GM12878 (cell line): ENCODE measurements around the gene TMEM214.

Experiments
- BMI1 ChIP-seq: fragments of 450-650 bp; IDR thresholded peaks from 2 replicates; pipeline ENCODE4 v1.6.1; 2016; ENCODE audit warnings: mild to moderate bottlenecking, moderate library complexity, borderline replicate concordance
- CTCF ChIP-seq, 3 experiments: IDR thresholded peaks in 2 of 3; conservative IDR thresholded peaks in 1 of 3; 2 replicates each; pipeline ENCODE4 v1.5.1; 2011; ENCODE audit warnings: low read depth in 3 of 3, low read length in 3 of 3, mild to moderate bottlenecking in 3 of 3, control low read depth in 2 of 3, moderate library complexity in 2 of 3, inconsistent platforms in 1 of 3, mixed read lengths in 1 of 3; ENCODE audit not compliant: control insufficient read depth in 2 of 3, insufficient read depth in 1 of 3; ENCODE audit errors: extremely low read depth in 1 of 3
- MXI1 ChIP-seq: fragments of 150-350 bp; IDR thresholded peaks from 2 replicates; pipeline ENCODE4 v1.6.1; 2011; ENCODE audit warnings: low read depth, mild to moderate bottlenecking, inconsistent platforms, low read length, improper control_type of control experiment
- MYC ChIP-seq: IDR thresholded peaks from 2 replicates; pipeline ENCODE4 v1.6.1; 2011; ENCODE audit warnings: mild to moderate bottlenecking, low read length, moderate library complexity, inconsistent platforms; ENCODE audit not compliant: insufficient read depth, insufficient replicate concordance, insufficient read length, severe bottlenecking
- POLR2AphosphoS5 ChIP-seq: IDR thresholded peaks from 2 replicates; pipeline ENCODE4 v1.6.1; 2011; ENCODE audit warnings: mild to moderate bottlenecking, low read length, inconsistent platforms
- RAD21 ChIP-seq: IDR thresholded peaks from 2 replicates; pipeline ENCODE4 v1.6.1; 2011; ENCODE audit warnings: mild to moderate bottlenecking, low read depth, low read length, moderate library complexity; ENCODE audit not compliant: insufficient read depth
- SIX5 ChIP-seq: IDR thresholded peaks from 2 replicates; pipeline ENCODE4 v1.6.1; 2011; ENCODE audit warnings: mild to moderate bottlenecking, low read depth, low read length, moderate library complexity; ENCODE audit not compliant: severe bottlenecking
- TAF1 ChIP-seq: IDR thresholded peaks from 2 replicates; pipeline ENCODE4 v1.6.1; 2011; ENCODE audit warnings: mild to moderate bottlenecking, low read depth, low read length, borderline replicate concordance
- TF ChIP-seq, protein P1 (sequence below): IDR thresholded peaks from 2 replicates; pipeline ENCODE4 v1.6.1; 2012; ENCODE audit warnings: low read depth, low read length, improper control_type of control experiment

- TF ChIP-seq POLR2AphosphoS5 (peak; percentile 89), TAF1 (peak; percentile 80), SIX5 (no peak), MXI1 (peak; percentile 70), BMI1 (no peak), MYC (no peak), CTCF (IDR thresholded peaks at IDR 0.05 in 2 of 3, conservative IDR thresholded peaks at IDR 0.05 in 1 of 3; ENCODE audit: control insufficient read depth in 2 of 3, extremely low read depth in 1 of 3, insufficient read depth in 1 of 3, low read depth in 3 of 3, low read length in 3 of 3) (no peak), RAD21 (no peak)
- TF ChIP-seq, protein P1, sequence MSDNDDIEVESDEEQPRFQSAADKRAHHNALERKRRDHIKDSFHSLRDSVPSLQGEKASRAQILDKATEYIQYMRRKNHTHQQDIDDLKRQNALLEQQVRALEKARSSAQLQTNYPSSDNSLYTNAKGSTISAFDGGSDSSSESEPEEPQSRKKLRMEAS = peak; percentile 13; the same call in 1 of the 2 replicates
These were observed 38.7 kb downstream of the TMEM214 start, which contains the start of gene OST4 for GRCh38 chr2:27071277-27071989.
